ENCODE results near the gene NCEH1.

The NCEH1 gene

DNA sequence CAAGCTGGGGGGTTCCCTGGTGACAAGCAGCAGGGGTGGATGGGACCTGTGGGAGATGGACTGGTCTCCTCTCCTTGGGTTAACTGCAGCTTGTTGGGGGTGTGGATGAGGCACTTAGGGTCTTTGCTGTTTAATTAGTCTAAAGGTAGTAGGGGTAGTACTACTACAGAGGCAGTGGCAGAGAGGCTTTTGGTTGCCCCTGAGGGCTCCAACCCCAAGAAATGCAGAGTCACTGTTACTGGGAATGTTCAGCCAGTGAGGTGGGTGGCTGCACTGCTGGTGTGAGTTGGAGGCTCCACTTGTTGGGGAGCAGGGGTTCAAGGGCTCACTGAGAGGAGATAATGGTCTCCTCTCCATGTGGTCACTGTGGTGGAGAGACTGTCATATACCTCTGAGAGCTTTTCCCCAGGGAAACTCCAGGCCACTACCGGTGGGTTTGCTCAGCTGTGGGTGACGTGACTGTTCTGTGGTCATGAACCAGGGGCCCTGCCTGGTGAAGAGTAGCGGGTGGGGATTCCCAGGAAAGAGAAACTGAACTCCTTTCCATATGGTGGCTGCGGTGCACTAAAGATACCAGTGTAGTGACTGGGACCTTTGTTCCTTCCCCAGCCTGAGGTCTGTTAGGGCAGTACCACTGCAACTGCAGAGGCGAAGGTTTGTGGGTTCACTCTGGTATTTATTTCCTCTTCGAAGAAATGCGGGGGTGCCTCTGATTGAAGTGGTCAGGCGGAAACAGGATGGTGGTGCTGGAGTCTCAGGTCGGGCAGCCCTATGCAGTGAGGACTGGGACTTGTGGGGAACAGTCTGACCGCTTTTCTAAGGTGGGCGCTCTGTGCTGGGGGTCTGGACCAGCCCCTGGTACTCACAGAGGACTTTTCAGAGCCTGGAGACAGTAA is 118.7 kb downstream of the NCEH1 start:
- no peak for TF ChIP-seq POLR2A (IDR thresholded peaks at IDR 0.05; ENCODE audit: extremely low read depth, insufficient read length)
- TF ChIP-seq, protein P1, sequence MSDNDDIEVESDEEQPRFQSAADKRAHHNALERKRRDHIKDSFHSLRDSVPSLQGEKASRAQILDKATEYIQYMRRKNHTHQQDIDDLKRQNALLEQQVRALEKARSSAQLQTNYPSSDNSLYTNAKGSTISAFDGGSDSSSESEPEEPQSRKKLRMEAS (IDR thresholded peaks at IDR 0.05; ENCODE audit: low read depth, low read length), result 0 out of 2 replicates have a peak, but pooled peaks have one; percentile 39
- DNase-seq (ENCODE audit: low read depth), result peak; percentile 86
- peak overlapping the region; percentile 13 for H3K4me3 ChIP-seq (ENCODE audit: low read depth, low read length)

DNA sequence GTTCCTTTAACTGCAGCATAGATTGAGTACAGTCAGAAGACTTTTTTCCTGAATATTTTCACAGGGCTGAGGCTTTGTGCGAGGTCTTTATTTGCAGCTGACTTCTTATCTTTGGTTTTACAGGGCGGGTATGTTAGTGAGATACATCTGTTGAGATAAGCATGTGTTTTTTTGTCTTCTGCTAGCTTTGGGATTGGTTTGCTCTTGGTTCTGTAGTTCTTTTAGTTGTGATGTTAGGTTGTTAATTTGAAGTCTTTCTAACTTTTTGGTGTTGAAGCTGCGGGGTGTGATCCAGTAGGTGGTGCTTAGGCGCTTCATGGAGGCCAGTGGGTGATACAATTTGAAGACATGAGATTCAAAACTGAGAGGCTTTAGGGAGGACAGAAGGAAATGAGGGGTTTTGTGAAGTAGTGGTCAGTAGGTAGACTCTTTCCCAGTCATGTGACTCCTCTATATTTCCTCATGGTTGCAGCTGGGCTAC is 119.7 kb downstream of the NCEH1 start:
- DNase-seq (ENCODE audit: low read depth), result no peak
- no peak overlapping the region for H3K4me3 ChIP-seq (ENCODE audit: low read depth, low read length)
- TF ChIP-seq, protein P1 (IDR thresholded peaks at IDR 0.05; ENCODE audit: low read depth, low read length), result no peak
- TF ChIP-seq POLR2A (IDR thresholded peaks at IDR 0.05; ENCODE audit: extremely low read depth, insufficient read length), result no peak
- TF ChIP-seq, protein P2, sequence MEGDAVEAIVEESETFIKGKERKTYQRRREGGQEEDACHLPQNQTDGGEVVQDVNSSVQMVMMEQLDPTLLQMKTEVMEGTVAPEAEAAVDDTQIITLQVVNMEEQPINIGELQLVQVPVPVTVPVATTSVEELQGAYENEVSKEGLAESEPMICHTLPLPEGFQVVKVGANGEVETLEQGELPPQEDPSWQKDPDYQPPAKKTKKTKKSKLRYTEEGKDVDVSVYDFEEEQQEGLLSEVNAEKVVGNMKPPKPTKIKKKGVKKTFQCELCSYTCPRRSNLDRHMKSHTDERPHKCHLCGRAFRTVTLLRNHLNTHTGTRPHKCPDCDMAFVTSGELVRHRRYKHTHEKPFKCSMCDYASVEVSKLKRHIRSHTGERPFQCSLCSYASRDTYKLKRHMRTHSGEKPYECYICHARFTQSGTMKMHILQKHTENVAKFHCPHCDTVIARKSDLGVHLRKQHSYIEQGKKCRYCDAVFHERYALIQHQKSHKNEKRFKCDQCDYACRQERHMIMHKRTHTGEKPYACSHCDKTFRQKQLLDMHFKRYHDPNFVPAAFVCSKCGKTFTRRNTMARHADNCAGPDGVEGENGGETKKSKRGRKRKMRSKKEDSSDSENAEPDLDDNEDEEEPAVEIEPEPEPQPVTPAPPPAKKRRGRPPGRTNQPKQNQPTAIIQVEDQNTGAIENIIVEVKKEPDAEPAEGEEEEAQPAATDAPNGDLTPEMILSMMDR (IDR thresholded peaks at IDR 0.05; ENCODE audit: low read depth, low read length), result no peak
- TF ChIP-seq MYC (IDR thresholded peaks at IDR 0.05; ENCODE audit: low read depth, low read length), result no peak

DNA sequence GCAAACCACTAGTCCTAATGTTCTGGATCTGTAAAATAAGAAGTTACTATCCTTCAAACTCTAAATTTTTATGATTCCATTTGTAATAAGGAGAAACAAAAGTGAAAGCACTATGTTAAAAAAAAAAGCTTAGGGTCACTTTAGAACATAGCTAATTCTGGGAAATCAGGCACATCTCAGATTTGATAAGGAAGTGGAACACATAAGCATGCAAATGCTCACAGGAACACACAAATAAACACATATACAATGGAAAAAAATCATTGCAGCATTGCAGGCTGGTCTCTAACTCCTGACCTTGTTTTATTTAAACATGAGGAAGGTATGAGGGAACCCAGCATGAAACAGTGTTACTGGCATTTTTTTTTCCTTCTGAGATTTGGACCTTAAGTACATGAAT is 124.4 kb downstream of the NCEH1 start:
- no peak for DNase-seq (ENCODE audit: low read depth)
- no peak overlapping the region for H3K4me3 ChIP-seq (ENCODE audit: low read depth, low read length)
- TF ChIP-seq POLR2A (IDR thresholded peaks at IDR 0.05; ENCODE audit: extremely low read depth, insufficient read length), result no peak
- TF ChIP-seq, protein P1 (IDR thresholded peaks at IDR 0.05; ENCODE audit: low read depth, low read length), result no peak
- no peak for TF ChIP-seq MYC (IDR thresholded peaks at IDR 0.05; ENCODE audit: low read depth, low read length)
- TF ChIP-seq, protein P2 (IDR thresholded peaks at IDR 0.05; ENCODE audit: low read depth, low read length), result no peak

DNA sequence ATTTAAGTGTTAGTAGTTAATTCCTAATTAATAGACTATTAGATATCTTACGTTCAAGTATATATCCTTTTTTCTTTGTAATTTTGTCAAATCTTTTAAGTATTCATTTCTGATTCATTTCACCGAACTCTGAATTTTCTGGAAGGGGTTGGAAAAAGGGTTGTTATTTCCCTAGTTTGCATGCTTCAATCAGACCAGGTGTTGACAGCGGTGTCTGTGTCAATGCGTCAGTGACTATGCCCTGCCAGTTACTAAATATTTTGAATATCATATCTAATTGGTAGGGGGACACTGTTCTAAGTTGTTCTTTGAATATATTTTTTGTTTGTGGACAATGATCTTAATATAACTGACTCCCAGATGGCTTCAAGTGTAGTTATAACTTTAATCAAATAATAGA is 124.9 kb downstream of the NCEH1 start:
- TF ChIP-seq, protein P2 (IDR thresholded peaks at IDR 0.05; ENCODE audit: low read depth, low read length), result no peak
- TF ChIP-seq POLR2A (IDR thresholded peaks at IDR 0.05; ENCODE audit: extremely low read depth, insufficient read length) (no peak), MYC (IDR thresholded peaks at IDR 0.05; ENCODE audit: low read depth, low read length) (no peak)
- no peak for DNase-seq (ENCODE audit: low read depth)
- H3K4me3 ChIP-seq (ENCODE audit: low read depth, low read length), result no peak overlapping the region

DNA sequence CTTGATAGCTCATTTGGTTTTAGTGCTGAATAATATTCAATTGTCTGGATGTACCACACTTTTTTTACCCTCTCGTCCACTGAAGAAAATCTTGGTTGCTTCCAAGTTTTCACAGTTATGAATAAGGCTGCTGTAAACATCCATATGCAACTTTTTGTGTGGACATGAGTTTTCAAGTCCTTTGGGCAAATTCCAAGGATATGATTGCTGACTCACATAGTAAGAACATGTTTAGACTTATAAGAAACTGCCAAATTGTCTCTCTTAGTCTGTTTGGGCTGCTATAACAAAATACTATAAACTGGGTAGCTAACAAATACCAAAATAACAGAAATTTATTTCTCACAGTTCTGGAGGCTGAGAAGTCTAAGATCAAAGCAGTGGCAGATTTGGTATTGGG is 128.2 kb downstream of the NCEH1 start:
- no peak for DNase-seq (ENCODE audit: low read depth)
- no peak overlapping the region for H3K4me3 ChIP-seq (ENCODE audit: low read depth, low read length)
- TF ChIP-seq MYC (IDR thresholded peaks at IDR 0.05; ENCODE audit: low read depth, low read length), result no peak
- TF ChIP-seq POLR2A (IDR thresholded peaks at IDR 0.05; ENCODE audit: extremely low read depth, insufficient read length), result no peak
- TF ChIP-seq, protein P2 (IDR thresholded peaks at IDR 0.05; ENCODE audit: low read depth, low read length), result no peak
- TF ChIP-seq, protein P1 (IDR thresholded peaks at IDR 0.05; ENCODE audit: low read depth, low read length), result no peak

DNA sequence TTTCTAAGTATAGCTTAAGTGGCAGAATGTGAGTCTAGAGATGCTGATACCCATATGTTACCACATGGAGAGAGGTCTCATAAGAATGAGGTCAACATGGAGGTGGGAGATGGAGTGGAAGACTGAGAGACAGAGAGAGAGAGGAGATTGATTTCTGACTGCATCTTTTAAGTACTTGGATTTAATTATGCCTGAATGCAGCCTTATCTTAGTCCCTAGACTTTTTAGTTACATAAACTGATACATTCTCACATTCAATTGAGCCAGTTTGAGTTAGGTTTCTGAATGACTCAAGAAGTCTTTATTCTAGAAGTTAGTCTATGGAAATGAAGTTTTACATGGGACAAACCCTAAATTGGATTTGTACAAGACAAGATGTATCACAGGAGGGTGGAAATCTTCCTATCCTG is 129.1 kb downstream of the NCEH1 start:
- no peak for TF ChIP-seq MYC (IDR thresholded peaks at IDR 0.05; ENCODE audit: low read depth, low read length)
- no peak for TF ChIP-seq POLR2A (IDR thresholded peaks at IDR 0.05; ENCODE audit: extremely low read depth, insufficient read length)
- TF ChIP-seq, protein P2 (IDR thresholded peaks at IDR 0.05; ENCODE audit: low read depth, low read length), result no peak
- TF ChIP-seq, protein P1 (IDR thresholded peaks at IDR 0.05; ENCODE audit: low read depth, low read length), result no peak
- no peak overlapping the region for H3K4me3 ChIP-seq (ENCODE audit: low read depth, low read length)
- DNase-seq (ENCODE audit: low read depth), result no peak
